Stimulated activated CD4-positive, alpha-beta T cell treated with anti-CD3 and anti-CD28 coated beads, TNF-alpha, amount 100 ng/mL, for 1 hour (primary cell): Measurements from ENCODE around the gene DMBT1.
A peak's percentile ranks its signal among the peaks of the same experiment; 100 is the strongest.

Experiments used
- DNase-seq, 3 donors: peaks; one replicate each; pipeline ENCODE4 v3.0.0-alpha.2; 2020; ENCODE audit warnings: low read depth in 3 of 3, low spot score in 1 of 3

Gene DMBT1

GRCh38 chr10:122548407-122549085, 12.0 kb upstream of the DMBT1 start:
- no peak for DNase-seq

GRCh38 chr10:122549636-122550035, 10.9 kb upstream of the DMBT1 start:
- DNase-seq, result no peak

DNA sequence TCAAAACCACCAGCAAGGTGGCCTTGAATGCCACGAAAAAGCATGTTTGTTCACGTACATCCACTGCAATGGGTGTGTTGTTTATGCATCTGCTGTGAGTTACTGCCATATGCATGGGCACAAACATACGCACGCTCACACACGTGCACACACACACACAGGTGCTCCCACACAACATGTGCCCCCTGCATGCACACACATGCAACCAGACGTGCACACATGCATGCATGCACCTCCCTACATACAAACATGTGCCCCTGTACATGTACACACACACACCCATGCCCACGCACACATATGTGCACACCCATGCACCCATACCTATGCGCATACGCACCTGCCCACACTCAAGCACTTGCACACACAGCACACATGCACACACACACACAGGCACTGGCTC, 10.1 kb upstream of the DMBT1 start:
- no peak for DNase-seq

- no peak for DNase-seq
Observed at GRCh38 chr10:122550983-122551382, 9.6 kb upstream of the DMBT1 start.

DNA sequence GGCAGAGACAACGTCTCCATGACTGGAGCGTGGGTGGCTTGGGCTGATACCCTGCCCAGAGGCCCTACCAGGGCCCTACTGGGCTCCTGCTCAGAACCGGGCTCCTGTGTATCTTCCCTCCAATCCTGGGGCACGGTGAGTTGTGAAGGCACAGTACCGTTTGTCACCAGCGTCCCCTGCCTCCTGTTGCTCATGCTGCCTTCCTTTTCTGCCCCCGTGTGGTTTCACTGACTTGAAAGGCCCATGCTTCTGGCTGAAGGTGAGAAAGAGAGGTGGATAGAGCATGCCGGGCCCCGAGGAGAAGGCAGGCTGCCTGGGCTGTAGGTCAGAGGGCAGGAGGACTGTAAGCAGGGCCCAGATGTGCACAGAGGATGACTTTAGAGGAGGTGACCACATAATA, 9.1 kb upstream of the DMBT1 start:
- peak in 1 of 3 donors; percentile 6 for DNase-seq

- DNase-seq, result no peak
Observed at GRCh38 chr10:122553341-122553740, 7.2 kb upstream of the DMBT1 start.

DNA sequence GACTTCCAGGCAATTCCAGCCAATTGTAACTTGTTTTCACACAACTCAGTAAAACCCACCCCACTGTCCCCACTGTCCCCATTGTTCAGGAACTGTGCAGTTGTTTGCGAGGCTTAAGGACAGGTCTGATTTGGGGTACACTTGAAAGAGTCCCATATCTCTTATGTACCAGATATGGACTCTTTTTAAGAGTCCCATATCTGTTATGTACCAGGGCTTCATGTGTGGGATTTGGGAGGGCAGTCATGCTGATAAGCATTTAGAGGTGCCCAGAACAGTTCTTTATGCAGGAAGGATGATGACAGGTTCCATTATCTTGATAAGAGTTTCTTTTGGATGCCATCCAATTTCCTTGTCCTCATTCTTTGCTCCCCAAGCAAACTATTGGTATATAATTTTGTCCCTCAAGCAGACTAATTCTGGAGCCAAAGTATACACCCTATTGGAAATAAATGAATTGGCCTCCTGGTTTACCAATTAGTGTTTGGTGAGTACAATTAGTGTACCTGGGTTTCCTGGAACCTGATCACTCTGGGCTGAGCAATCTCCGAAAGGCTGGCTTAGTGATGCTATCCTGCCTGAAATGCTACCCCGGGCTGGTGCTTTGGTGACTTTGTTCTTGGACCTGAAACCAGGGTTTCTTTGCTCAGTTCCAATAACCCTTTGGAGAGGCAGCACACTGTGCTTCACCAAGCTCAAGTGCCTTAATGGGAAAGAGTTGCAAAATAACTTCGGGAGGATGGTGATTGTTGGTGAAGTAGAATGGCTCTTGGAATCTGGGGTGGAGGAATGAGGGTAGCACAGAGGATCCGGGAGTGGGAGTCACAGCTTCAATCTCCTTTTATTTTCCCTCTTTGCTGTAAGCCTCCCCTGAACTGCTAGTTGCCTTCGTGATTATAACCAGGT, 6.2 kb upstream of the DMBT1 start:
- no peak for DNase-seq

DNA sequence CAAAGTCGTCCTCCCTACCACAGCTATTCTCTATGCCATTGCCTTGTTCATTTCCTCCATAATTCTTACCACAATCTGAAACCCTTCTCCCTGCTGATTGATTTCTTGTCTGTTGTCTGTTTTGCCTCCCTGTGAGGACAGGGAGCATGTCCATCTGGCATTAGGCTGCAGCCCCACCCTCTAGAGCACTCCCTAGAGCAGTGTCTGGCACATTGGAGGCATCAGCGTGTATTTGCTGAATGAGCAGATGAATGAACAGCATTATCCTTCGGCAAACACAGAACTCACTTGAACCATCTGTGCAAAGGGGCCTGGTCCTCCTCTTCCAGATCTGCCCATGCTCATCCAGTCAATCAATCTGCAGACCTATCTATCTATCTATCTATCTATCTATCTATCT, 5.1 kb upstream of the DMBT1 start:
- no peak for DNase-seq

- DNase-seq, result no peak
Observed at GRCh38 chr10:122557516-122557915, 3.0 kb upstream of the DMBT1 start.

DNA sequence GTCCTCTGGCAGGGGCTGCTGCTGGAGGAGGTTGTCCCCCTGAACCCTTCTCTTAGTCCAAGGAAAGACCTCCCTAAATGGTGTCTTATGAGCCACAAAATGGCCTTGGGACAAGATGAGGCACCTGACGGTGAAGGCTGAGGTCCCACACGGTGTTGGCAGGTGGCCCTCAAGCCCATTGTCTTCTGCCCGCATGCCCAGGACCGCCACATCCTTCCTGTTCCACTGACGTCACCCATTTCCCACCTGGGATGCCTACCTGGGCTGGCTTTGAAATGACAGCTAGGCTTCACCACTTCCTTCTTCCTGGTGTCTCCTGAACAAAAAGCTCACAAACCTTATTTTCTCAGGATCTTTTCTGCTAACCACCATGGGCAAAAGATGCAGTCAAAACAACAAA, 2.1 kb upstream of the DMBT1 start:
- DNase-seq, result no peak

DNA sequence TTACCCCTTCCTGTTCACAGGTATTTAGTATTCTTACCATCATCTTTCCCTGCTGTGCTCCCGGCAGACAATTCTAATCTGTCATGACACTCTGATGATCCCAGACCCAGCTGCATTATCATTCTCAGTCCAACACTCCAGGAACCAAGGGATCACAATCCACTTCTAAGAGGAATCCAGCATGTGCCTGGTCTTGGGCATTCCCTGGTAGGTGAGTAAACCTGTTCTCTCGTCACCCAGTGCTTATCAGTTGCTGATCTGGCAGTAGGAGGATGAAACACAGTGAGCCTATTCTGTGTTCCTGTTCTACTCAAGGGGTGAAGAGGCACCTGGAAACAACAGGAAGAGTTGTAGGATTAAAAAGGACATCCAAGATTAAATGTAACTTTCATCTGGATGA, 1.3 kb upstream of the DMBT1 start:
- DNase-seq, result no peak

DNA sequence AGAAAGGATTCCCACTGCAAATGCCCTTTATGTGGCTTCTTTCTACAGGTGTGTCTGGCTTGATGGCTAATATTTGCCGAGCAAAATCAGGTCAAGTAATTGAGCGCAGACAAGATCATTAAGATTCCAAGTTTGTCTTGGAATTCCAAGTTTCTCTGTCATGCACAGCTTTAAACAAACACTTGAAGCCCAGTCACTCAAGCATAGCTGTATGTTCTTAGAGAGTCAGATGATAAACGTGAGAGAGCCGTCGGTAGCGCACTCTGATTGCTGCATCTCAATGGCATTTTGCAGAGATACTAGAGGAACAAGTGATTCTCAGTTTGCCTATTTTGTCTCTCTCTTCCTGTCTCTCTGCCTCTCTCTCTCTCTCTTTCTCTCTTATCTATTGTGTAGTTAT, 658 bp downstream of the DMBT1 start:
- DNase-seq, result no peak

- DNase-seq, result no peak
Observed at GRCh38 chr10:122561792-122562191, 1.2 kb downstream of the DMBT1 start.

GRCh38 chr10:122564980-122565379, 4.4 kb downstream of the DMBT1 start:
- no peak for DNase-seq

- DNase-seq, result peak; percentile 34 to 56 (median 42)
Observed at GRCh38 chr10:122565766-122566206, 5.2 kb downstream of the DMBT1 start.

- no peak for DNase-seq
Observed at GRCh38 chr10:122566632-122567031, 6.1 kb downstream of the DMBT1 start.

DNA sequence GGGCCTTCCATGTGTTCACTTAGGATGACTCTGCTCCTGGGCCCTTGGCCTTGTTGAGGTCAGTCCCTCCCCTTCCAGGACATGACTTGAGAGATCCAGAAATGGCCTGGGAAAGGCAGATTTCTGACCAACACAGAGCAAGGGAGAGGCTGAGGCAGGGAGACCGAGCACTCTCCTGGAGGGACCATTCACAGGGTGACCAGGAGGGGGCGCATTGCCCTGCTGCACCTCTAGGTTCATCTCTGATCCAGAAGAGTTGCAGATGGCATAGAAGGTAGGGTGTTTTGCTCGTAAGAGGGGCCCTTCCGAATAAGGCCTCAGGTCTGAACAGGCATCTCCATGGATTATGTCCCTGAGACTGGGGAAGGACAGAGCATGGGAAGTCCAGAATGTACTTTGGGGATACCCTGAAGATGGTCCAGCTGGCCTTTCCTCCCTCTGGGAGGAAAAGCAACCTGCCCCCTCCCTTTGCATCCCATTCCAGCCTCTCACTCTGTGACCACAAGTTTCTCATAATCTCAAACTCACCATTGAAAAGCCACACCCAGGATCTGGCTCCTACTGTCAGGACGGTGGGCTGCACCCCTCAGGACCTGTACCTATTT, 6.6 kb downstream of the DMBT1 start:
- no peak for DNase-seq

DNA sequence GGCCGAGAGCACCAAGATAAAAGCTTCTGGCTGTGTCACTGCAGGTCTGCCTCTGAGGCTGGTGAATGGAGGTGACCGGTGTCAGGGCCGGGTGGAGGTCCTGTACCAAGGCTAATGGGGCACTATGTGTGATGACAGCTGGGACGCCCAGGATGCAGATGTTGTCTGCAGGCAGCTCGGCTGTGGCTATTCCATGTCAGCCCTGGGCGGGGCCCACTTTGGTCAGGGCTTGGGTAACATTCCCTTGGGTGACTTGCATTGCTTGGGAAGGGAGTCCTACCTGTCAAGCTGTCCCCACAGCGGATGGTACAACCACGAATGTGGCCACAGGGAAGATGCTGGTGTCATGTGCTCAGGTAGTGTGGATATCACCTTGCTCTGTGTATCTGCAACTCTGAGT, 8.0 kb downstream of the DMBT1 start:
- no peak for DNase-seq

DNA sequence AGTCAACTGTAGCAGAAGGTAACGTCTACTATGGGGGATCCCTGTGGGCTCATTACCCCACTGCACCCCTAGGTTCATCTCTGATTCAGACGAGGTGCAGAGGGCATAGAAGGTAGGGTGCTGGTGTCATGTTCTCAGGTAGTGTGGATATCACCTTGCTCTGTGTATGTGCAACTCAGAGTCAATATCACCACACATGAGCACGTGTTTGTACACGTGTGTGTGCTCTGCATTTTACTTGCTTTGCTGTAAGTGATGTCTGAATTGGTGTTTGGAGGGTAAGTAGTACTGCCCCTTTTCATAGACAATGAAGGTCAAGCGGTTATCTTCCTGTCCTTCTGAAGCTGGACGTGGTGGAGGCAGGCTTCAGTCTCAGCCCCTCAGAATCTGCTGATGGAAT, 10.4 kb downstream of the DMBT1 start:
- no peak for DNase-seq

DNA sequence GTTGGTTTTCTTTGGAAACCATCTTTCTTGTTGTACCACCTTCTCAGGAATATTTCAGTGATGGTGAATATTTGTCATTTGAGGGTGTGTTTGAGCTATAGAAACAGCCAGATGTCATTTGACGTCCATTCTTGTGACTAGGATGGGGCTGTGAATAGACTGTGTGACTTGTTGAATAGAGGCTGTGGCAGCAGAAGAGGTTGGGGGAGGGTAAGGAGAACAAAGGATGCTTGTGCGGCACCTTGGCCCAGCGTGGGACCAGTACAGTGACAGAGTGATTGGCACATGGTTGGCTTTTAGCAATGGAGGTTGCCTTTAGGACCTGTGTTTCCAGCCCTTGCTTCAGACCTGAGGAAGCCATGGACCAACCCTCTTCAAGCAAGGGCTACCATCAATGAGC, 11.3 kb downstream of the DMBT1 start:
- DNase-seq, result no peak

- DNase-seq, result no peak
Observed at GRCh38 chr10:122575776-122576175, 15.2 kb downstream of the DMBT1 start.

GRCh38 chr10:122576291-122576690, 15.7 kb downstream of the DMBT1 start:
- no peak for DNase-seq
